ENCODE data around the gene ADGRE1. TPM values are rescaled to one million over a fixed set of nuclear protein-coding genes. Genes with fewer than 3 reads are reported as not detected.

The ADGRE1 gene
- total RNA-seq, 4 donors from 2014 or later = 0.13 TPM; not detected in 3

DNA sequence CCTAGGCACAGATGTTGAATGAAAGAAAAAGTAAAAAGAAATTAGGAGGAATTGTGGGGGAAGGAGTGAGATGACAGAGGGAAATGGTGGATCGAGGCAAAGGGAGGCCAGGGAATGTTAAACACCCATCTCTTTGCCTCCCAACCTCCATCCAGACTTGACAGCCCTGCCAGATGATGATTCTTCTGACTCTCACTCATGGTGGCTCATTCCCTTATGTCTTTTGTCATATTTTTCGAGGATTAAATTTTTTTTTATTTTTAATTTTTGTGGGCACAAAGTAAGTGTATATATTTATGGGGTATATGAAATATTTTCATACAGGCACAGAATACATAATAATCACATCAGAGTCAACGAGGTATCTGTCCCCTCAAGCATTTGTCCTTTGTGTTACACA, 42.8 kb downstream of the ADGRE1 start:
- no peaks in the 10 kb centered on the region for H3K36me3 ChIP-seq
- 56 to 62% methylated on average over 3 of the region's 3 CpGs for WGBS, 2 donors (ENCODE audit: low coverage in 1 of 2)
- no peak overlapping the region for H3K27ac ChIP-seq
- no peaks in the 10 kb centered on the region for H3K4me1 ChIP-seq
- TF ChIP-seq EP300 (IDR thresholded peaks at IDR 0.05) (no peak), POLR2A (IDR thresholded peaks at IDR 0.05) (no peak)
- no peak overlapping the region for H3K4me3 ChIP-seq
- H3K27me3 ChIP-seq = no peaks in the 10 kb centered on the region
- no peak for ATAC-seq
- peaks cover 0 to 55% (median 0%) of the 10 kb centered on the region in 3 donors for H3K9me3 ChIP-seq

DNA sequence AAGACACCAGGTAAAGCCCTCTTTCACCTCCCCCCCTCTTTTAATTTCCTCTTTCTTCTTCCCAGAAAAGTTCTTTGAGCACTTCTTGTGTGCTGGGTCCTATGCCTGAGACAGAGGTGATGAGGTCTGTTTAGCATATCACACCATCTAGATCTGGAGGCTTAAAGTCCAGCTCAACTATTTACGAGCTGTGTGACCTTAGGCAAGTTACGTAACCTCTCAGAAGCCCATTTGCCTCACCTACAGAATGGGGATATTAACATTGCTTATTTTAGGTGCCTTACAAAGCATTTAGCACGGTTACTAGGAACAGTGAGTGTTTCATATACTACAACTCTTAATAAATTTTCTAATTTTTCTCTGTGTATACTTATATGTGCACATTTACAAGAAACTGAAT, 47.7 kb downstream of the ADGRE1 start:
- no peaks in the 10 kb centered on the region for H3K36me3 ChIP-seq
- no peak for ATAC-seq
- no peak for TF ChIP-seq EP300 (IDR thresholded peaks at IDR 0.05)
- no peak for TF ChIP-seq POLR2A (IDR thresholded peaks at IDR 0.05)
- TF ChIP-seq, protein P1, sequence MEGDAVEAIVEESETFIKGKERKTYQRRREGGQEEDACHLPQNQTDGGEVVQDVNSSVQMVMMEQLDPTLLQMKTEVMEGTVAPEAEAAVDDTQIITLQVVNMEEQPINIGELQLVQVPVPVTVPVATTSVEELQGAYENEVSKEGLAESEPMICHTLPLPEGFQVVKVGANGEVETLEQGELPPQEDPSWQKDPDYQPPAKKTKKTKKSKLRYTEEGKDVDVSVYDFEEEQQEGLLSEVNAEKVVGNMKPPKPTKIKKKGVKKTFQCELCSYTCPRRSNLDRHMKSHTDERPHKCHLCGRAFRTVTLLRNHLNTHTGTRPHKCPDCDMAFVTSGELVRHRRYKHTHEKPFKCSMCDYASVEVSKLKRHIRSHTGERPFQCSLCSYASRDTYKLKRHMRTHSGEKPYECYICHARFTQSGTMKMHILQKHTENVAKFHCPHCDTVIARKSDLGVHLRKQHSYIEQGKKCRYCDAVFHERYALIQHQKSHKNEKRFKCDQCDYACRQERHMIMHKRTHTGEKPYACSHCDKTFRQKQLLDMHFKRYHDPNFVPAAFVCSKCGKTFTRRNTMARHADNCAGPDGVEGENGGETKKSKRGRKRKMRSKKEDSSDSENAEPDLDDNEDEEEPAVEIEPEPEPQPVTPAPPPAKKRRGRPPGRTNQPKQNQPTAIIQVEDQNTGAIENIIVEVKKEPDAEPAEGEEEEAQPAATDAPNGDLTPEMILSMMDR (IDR thresholded peaks at IDR 0.05) = no peak
- no peak for TF ChIP-seq POLR2AphosphoS5 (IDR thresholded peaks at IDR 0.05)
- H3K27me3 ChIP-seq = no peaks in the 10 kb centered on the region
- no peaks in the 10 kb centered on the region for H3K4me1 ChIP-seq
- H3K4me3 ChIP-seq = no peak overlapping the region
- peaks cover 0 to 57% (median 0%) of the 10 kb centered on the region in 3 donors for H3K9me3 ChIP-seq
- H3K27ac ChIP-seq = no peak overlapping the region
- WGBS, 2 donors (ENCODE audit: low coverage in 1 of 2) = 39 to 74% methylated on average over 3 of the region's 3 CpGs

DNA sequence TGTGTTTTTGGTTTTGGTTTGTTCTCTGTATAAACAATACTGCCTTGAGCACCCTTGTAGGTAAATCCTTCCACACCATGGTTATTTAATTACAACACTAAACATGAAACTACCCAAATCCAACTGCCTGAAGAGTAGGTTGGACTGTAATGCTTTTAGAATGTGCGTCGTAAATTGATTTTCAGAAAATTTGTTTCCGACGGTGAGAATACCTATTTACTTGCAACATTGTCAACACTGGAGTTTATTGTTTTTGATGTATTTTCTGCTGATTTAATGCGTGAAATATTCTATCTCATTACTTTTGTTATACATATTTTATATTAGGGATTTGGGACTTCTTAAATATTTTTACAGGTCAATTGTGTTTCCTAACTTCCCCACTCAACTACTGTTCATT, 48.2 kb downstream of the ADGRE1 start:
- ATAC-seq = no peak
- H3K27ac ChIP-seq = no peak overlapping the region

DNA sequence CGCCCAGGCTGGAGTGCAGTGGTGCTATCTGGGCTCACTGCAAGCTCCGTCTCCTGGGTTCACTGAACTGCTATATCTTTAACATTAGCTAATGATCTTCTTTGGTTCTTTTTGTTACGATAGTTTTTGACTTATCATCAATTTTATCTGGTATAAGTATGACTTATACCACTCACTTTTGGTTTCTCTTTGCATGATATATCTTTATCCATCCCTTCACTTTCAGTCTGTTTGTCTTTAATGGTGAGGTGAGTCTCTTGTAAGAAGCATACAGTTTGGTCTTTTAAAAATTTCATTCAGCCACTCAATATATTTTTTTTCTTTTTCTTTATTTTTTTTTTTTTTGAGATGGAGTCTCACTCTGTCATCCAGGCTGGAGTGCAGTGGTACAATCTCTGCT, 58.4 kb downstream of the ADGRE1 start:
- 0 to 73% methylated on average over 1 to 3 of the region's 3 CpGs for WGBS, 2 donors (ENCODE audit: low coverage in 1 of 2)
- no peak for ATAC-seq

More for the DNA sequence above, 48.2 kb downstream of the ADGRE1 start:
- no peaks in the 10 kb centered on the region for H3K27me3 ChIP-seq
- H3K36me3 ChIP-seq = no peaks in the 10 kb centered on the region
- no peak overlapping the region for H3K4me3 ChIP-seq
- TF ChIP-seq, protein P1 (IDR thresholded peaks at IDR 0.05) = no peak
- TF ChIP-seq POLR2AphosphoS5 (IDR thresholded peaks at IDR 0.05) (no peak), EP300 (IDR thresholded peaks at IDR 0.05) (no peak), POLR2A (IDR thresholded peaks at IDR 0.05) (no peak)
- no peaks in the 10 kb centered on the region for H3K4me1 ChIP-seq
- 58 to 84% methylated on average over 5 of the region's 5 CpGs for WGBS, 2 donors (ENCODE audit: low coverage in 1 of 2)
- peaks cover 0 to 52% (median 0%) of the 10 kb centered on the region in 3 donors for H3K9me3 ChIP-seq

DNA sequence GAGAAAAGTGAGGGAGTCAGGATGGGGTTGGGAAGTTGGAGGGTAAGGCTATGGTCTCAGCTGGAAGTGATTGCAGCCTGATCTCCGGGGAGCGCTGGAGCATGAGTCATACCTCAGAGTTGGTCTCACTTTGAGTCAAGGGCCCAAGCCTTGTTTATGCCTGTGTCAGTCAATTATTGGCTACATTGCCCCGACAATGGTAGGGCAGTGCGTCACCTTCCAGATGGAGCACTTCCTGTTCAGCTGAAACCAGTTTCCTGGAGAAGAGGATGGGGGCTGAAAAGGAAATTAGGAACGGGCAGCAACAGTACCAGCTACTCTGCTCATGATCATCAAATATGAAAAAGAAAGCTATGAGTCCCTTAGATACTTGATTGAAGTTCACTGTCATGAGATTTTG, 60.4 kb downstream of the ADGRE1 start:
- TF ChIP-seq, protein P1 (IDR thresholded peaks at IDR 0.05) = no peak
- ATAC-seq = no peak

More for the DNA sequence above, 58.4 kb downstream of the ADGRE1 start:
- Histone ChIP-seq H3K4me1 (no peaks in the 10 kb centered on the region), H3K27me3 (peaks cover 16% of the 10 kb centered on the region), H3K36me3 (no peaks in the 10 kb centered on the region), H3K27ac (no peak overlapping the region), H3K4me3 (no peak overlapping the region), H3K9me3 (no peaks in the 10 kb centered on the region)
- no peak for TF ChIP-seq POLR2A (IDR thresholded peaks at IDR 0.05)
- TF ChIP-seq EP300 (IDR thresholded peaks at IDR 0.05) = no peak
- TF ChIP-seq, protein P1 (IDR thresholded peaks at IDR 0.05) = no peak
- no peak for TF ChIP-seq POLR2AphosphoS5 (IDR thresholded peaks at IDR 0.05)

More for the DNA sequence above, 60.4 kb downstream of the ADGRE1 start:
- no peak overlapping the region for H3K27ac ChIP-seq
- no peaks in the 10 kb centered on the region for H3K36me3 ChIP-seq
- H3K4me3 ChIP-seq = no peak overlapping the region
- peaks cover 21% of the 10 kb centered on the region for H3K27me3 ChIP-seq
- no peaks in the 10 kb centered on the region for H3K4me1 ChIP-seq
- no peaks in the 10 kb centered on the region for H3K9me3 ChIP-seq
- 25 to 33% methylated on average over 4 to 5 of the region's 5 CpGs for WGBS, 2 donors (ENCODE audit: low coverage in 1 of 2)
